ENCODE data around the gene XXYLT1.
A peak's percentile ranks its signal among the peaks of the same experiment; 100 is the strongest.

XXYLT1 gene

GRCh38 chr3:195126056-195126605, 144.8 kb downstream of the XXYLT1 start:
- DNase-seq: no peak

- no peak for DNase-seq
These were observed 145.3 kb downstream of the XXYLT1 start for GRCh38 chr3:195125646-195126045.

- no peak for DNase-seq
These were observed 146.5 kb downstream of the XXYLT1 start for GRCh38 chr3:195124378-195124992.

GRCh38 chr3:195123281-195123691, 147.7 kb downstream of the XXYLT1 start:
- no peak for DNase-seq

- DNase-seq: no peak
These were observed 148.7 kb downstream of the XXYLT1 start for GRCh38 chr3:195122261-195122660.

GRCh38 chr3:195120267-195120601, 150.7 kb downstream of the XXYLT1 start:
- no peak for DNase-seq

- no peak for DNase-seq
These were observed 151.3 kb downstream of the XXYLT1 start for GRCh38 chr3:195119461-195120266.

- DNase-seq: no peak
These were observed 152.3 kb downstream of the XXYLT1 start for GRCh38 chr3:195118671-195119070.

GRCh38 chr3:195117978-195118581, 152.9 kb downstream of the XXYLT1 start:
- DNase-seq: no peak

- no peak for DNase-seq
These were observed 154.4 kb downstream of the XXYLT1 start for GRCh38 chr3:195116407-195117185.

- no peak for DNase-seq
These were observed 155.2 kb downstream of the XXYLT1 start for GRCh38 chr3:195115600-195116406.

GRCh38 chr3:195114786-195115599, 156.0 kb downstream of the XXYLT1 start:
- DNase-seq: no peak

- DNase-seq: no peak
These were observed 157.2 kb downstream of the XXYLT1 start for GRCh38 chr3:195113536-195114425.

GRCh38 chr3:195113048-195113447, 157.9 kb downstream of the XXYLT1 start:
- DNase-seq: no peak

- no peak for DNase-seq
These were observed 158.6 kb downstream of the XXYLT1 start for GRCh38 chr3:195112361-195112791.

GRCh38 chr3:195111766-195112165, 159.2 kb downstream of the XXYLT1 start:
- DNase-seq: no peak

GRCh38 chr3:195111319-195111705, 159.6 kb downstream of the XXYLT1 start:
- DNase-seq: no peak

GRCh38 chr3:195110647-195111318, 160.2 kb downstream of the XXYLT1 start:
- DNase-seq: peak; percentile 70 to 85 (median 81)

GRCh38 chr3:195109098-195109657, 161.8 kb downstream of the XXYLT1 start:
- DNase-seq: no peak

Data from suppressor macrophage treated with lipopolysaccharide for 1 hour (primary cell).